CD4-positive, alpha-beta T cell treated with Interleukin-15 for 1 hour (primary cell): Measurements from ENCODE around the gene TTN.

Experiments
- DNase-seq: peaks from one replicate; pipeline ENCODE4 v3.0.0-alpha.2; 2020

TTN gene

GRCh38 chr2:178807227-178808008 is at the start of gene TTN:
Gene TTN (minus strand): TSS chr2:178807423. CDS start chr2:178804642, 2,781 bp downstream.
- no peak for DNase-seq

- no peak for DNase-seq
Measured at GRCh38 chr2:178855151-178855550, 47.9 kb upstream of the TTN start.

GRCh38 chr2:178848335-178848734 is 41.1 kb upstream of the TTN start:
- no peak for DNase-seq

- no peak for DNase-seq
Measured at GRCh38 chr2:178846458-178846802, 39.2 kb upstream of the TTN start.

GRCh38 chr2:178845566-178846457 is 38.6 kb upstream of the TTN start:
- no peak for DNase-seq

GRCh38 chr2:178844701-178845100 is 37.5 kb upstream of the TTN start:
- DNase-seq: no peak

- no peak for DNase-seq
Measured at GRCh38 chr2:178844269-178844668, 37.0 kb upstream of the TTN start.

- no peak for DNase-seq
Measured at GRCh38 chr2:178843697-178844096, 36.5 kb upstream of the TTN start.

- no peak for DNase-seq
Measured at GRCh38 chr2:178836807-178837206, 29.6 kb upstream of the TTN start.

GRCh38 chr2:178834086-178834485 is 26.9 kb upstream of the TTN start:
- DNase-seq: no peak

- DNase-seq: no peak
Measured at GRCh38 chr2:178833382-178833781, 26.2 kb upstream of the TTN start.

GRCh38 chr2:178830451-178830850 is 23.2 kb upstream of the TTN start:
- no peak for DNase-seq

- no peak for DNase-seq
Measured at GRCh38 chr2:178829981-178830380, 22.8 kb upstream of the TTN start.

GRCh38 chr2:178829299-178829960 is 22.2 kb upstream of the TTN start:
- no peak for DNase-seq

GRCh38 chr2:178828486-178828881 is 21.3 kb upstream of the TTN start:
- DNase-seq: no peak

- DNase-seq: no peak
Measured at GRCh38 chr2:178827739-178828485, 20.7 kb upstream of the TTN start.

- DNase-seq: no peak
Measured at GRCh38 chr2:178827111-178827510, 19.9 kb upstream of the TTN start.

- DNase-seq: no peak
Measured at GRCh38 chr2:178825183-178825582, 18.0 kb upstream of the TTN start.

GRCh38 chr2:178824181-178824580 is 17.0 kb upstream of the TTN start:
- DNase-seq: no peak

- DNase-seq: no peak
Measured at GRCh38 chr2:178819992-178820391, 12.8 kb upstream of the TTN start.

- no peak for DNase-seq
Measured at GRCh38 chr2:178819147-178819875, 12.1 kb upstream of the TTN start.

- DNase-seq: no peak
Measured at GRCh38 chr2:178811901-178812300, 4.7 kb upstream of the TTN start.
